Upper lobe of right lung (tissue), 1 donor: ENCODE data around the gene CHST11. TPM values are rescaled to one million over a fixed set of nuclear protein-coding genes. Genes with fewer than 3 reads are reported as not detected.
A peak's percentile ranks its signal among the peaks of the same experiment; 100 is the strongest.

Experiments
- ATAC-seq: fragments of 200-7000 bp; cut with Tn5 transposase; one replicate; pipeline ENCODE4 v1.9.1; 2020; ENCODE audit warnings: mild to moderate bottlenecking, moderate library complexity
- DNase-seq: peaks from one replicate; pipeline ENCODE4 v3.0.0-alpha.2; 2020
- H3K27ac ChIP-seq: fragments of 200-600 bp; one replicate; pipeline ENCODE4 v1.8.0; 2022
- H3K27me3 ChIP-seq: fragments of 200-600 bp; one replicate; pipeline ENCODE4 v1.8.0; 2022; ENCODE audit warnings: mild to moderate bottlenecking
- H3K36me3 ChIP-seq: fragments of 200-600 bp; one replicate; pipeline ENCODE4 v1.8.0; 2022
- H3K4me1 ChIP-seq: fragments of 200-600 bp; one replicate; pipeline ENCODE4 v1.8.0; 2022
- H3K4me3 ChIP-seq: fragments of 200-600 bp; one replicate; pipeline ENCODE4 v1.8.0; 2022; ENCODE audit warnings: mild to moderate bottlenecking
- H3K9me3 ChIP-seq: fragments of 200-600 bp; one replicate; pipeline ENCODE4 v1.8.0; 2022
- intact Hi-C: fragments of 100-400 bp; cut with DNase I; formaldehyde crosslinking; loops from one replicate; pipeline ENCODE4 v1.11.0; 2022
- total RNA-seq: library from RNA; stranded (reverse); fragmentation: NEBNext Ultra II Directional; extraction: Animal tissue kit (Norgen Biotek cat#: 25700); gene quantifications from one replicate; pipeline ENCODE4 v1.2.1, GENCODE V29; 2021
- TF ChIP-seq, protein P1 (sequence below): fragments of 200-600 bp; IDR thresholded peaks from one replicate; pipeline ENCODE4 v1.8.0; 2022; ENCODE audit warnings: antibody characterized with exemption
- donor health status: DM: no; HTN: yes; CAD: no; lungs with severe emphysema.

The CHST11 gene
- total RNA-seq, 1 donor from 2014 or later: 56.6 TPM

DNA sequence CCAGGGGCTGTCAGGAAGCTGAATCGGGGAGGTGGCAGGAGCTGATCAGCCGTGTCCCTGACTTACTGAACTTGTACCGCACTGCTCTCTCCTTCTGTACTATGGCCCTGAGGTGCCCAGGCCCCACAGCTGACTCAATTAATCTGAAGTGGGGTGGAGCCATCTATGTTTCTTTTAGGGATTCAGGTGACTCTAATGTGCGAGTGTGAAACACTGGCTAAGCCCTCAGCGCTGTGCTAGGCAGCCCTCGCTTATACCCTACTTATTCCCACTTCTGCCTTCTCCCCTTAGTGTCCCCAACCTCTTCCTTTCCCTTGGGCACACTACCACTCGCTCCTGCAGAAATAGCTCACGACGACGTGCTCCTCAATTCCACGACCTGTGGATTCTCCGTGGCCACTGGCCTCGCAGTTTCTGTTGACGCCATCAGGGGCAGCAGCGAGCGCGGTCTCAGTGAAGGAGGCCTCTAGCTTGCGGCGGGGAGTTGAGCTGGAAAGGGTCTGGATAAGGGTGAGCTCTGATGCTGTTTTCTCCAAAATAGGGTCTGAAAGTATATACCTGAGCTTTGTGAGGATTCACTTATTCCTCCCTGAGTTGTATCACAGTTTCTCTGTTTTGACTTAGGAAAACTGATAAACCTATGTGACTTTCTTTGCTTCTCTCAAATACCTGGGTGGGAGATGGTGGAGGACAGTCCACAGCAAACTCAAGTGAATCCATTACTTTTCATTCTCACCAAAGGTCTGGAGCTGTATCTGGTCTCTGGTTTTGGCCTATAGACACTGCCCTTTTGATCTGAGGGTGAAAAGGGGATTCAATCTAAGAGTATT lies 333.8 kb downstream of the CHST11 start:
- DNase-seq: peak; percentile 76
- Histone ChIP-seq H3K27ac (no peak overlapping the region), H3K27me3 (no peaks in the 10 kb centered on the region), H3K4me1 (no peaks in the 10 kb centered on the region), H3K36me3 (no peaks in the 10 kb centered on the region), H3K4me3 (no peak overlapping the region), H3K9me3 (no peaks in the 10 kb centered on the region)
- intact Hi-C loops: no loop called here
- TF ChIP-seq, protein P1, sequence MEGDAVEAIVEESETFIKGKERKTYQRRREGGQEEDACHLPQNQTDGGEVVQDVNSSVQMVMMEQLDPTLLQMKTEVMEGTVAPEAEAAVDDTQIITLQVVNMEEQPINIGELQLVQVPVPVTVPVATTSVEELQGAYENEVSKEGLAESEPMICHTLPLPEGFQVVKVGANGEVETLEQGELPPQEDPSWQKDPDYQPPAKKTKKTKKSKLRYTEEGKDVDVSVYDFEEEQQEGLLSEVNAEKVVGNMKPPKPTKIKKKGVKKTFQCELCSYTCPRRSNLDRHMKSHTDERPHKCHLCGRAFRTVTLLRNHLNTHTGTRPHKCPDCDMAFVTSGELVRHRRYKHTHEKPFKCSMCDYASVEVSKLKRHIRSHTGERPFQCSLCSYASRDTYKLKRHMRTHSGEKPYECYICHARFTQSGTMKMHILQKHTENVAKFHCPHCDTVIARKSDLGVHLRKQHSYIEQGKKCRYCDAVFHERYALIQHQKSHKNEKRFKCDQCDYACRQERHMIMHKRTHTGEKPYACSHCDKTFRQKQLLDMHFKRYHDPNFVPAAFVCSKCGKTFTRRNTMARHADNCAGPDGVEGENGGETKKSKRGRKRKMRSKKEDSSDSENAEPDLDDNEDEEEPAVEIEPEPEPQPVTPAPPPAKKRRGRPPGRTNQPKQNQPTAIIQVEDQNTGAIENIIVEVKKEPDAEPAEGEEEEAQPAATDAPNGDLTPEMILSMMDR: peak; percentile 80
- peak; percentile 83 for ATAC-seq

DNA sequence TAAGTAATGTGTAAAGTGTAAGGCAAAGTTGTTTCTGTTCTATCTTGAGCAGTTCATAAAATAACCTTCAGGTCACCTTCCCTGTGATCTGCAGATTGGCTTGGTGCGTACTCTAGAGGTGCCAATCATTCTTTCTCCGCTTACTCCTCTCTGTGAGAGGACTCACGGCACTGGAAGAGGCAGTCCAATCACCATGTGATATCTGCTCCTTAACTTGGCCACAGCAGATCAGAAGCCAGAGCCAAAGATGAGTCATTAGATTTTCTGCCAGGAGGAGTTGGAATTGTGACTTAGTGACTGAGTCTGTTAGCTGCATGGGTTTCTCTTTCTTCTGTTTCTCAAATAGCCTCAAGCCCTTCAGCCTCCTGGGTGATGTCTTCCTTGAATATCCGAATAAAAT lies 335.8 kb downstream of the CHST11 start:
- Histone ChIP-seq H3K9me3 (no peaks in the 10 kb centered on the region), H3K27me3 (no peaks in the 10 kb centered on the region), H3K4me3 (no peak overlapping the region), H3K27ac (no peak overlapping the region), H3K36me3 (no peaks in the 10 kb centered on the region), H3K4me1 (no peaks in the 10 kb centered on the region)
- ATAC-seq: peak; percentile 47
- TF ChIP-seq, protein P1: no peak
- intact Hi-C loops: no loop called here
- DNase-seq: no peak

DNA sequence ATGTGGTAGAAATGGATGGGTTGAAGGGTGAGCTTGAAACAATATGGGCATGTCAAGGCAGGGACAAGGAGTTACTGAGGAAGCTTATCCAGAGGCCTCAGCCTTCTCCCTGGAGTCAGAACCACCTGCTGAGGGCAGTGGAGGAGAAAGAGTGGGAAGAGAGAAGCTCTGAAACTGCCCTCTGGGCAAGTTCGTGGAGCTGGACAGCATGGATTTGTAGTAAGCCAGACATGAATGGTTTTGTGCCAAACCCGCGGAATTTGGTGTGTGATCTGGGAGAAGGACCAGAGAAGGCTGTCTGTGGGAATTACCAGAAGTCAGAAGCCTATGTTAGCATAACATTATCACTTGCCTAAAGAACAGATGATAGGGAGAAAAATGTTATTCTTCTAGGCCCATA lies 336.5 kb downstream of the CHST11 start:
- Histone ChIP-seq H3K4me3 (no peak overlapping the region), H3K27ac (no peak overlapping the region), H3K4me1 (no peaks in the 10 kb centered on the region), H3K9me3 (no peaks in the 10 kb centered on the region), H3K27me3 (no peaks in the 10 kb centered on the region), H3K36me3 (no peaks in the 10 kb centered on the region)
- TF ChIP-seq, protein P1: no peak
- no peak for DNase-seq
- intact Hi-C loops: no loop called here
- no peak for ATAC-seq

DNA sequence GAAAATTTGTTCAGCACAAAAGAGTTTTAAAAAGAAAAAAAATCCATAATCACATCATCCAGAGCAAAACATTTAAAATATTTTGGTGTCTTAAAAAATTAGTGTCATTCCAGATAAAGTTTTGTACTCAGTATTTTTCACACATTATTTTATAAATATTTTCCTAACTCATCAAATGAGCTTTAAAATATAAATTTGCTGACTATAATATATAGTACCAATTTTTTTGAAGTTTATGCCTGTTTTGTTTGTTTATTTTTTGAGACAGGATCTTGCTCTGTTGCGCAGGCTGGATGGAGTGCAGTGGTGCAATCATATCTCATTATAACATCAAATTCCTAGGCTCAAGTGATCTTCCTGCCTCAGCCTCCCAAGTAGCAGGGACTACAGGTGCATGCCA lies 337.2 kb downstream of the CHST11 start:
- Histone ChIP-seq H3K36me3 (no peaks in the 10 kb centered on the region), H3K4me3 (no peak overlapping the region), H3K9me3 (no peaks in the 10 kb centered on the region), H3K27ac (no peak overlapping the region), H3K27me3 (no peaks in the 10 kb centered on the region), H3K4me1 (no peaks in the 10 kb centered on the region)
- intact Hi-C loops: no loop called here
- TF ChIP-seq, protein P1: no peak
- DNase-seq (no peak), ATAC-seq (no peak)

DNA sequence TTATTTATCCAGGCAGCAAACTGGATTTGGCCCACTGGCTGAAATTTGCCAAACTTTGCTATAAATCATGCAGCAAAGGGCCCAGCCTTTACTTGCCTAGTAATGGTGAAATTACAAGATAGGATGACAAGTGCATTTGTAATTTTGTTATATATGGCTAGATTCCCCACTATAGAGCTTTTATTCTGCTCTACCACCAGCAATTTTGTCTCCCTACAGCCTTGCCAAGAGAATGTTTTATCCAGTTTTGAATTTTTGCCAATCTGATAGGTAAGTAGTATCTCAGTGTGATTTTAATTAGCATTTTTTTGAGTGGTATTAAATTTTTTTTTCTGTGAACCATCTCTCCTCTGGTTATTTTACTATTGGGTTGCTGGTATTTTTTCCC lies 339.7 kb downstream of the CHST11 start:
- intact Hi-C loops: no loop called here
- H3K27ac ChIP-seq: no peak overlapping the region
- no peaks in the 10 kb centered on the region for H3K27me3 ChIP-seq
- no peaks in the 10 kb centered on the region for H3K4me1 ChIP-seq
- H3K4me3 ChIP-seq: no peak overlapping the region
- H3K9me3 ChIP-seq: no peaks in the 10 kb centered on the region
- no peak for DNase-seq
- no peaks in the 10 kb centered on the region for H3K36me3 ChIP-seq
- ATAC-seq: no peak
- TF ChIP-seq, protein P1: no peak
